ENCODE data around the gene MISP3. TPM values are rescaled to one million over a fixed set of nuclear protein-coding genes. Genes with fewer than 3 reads are reported as not detected.

The MISP3 gene
- polyA plus RNA-seq, 1 donor (not counting 4 experiments of a cell fraction or from before 2014, with no cell fraction given): 0.79 TPM

DNA sequence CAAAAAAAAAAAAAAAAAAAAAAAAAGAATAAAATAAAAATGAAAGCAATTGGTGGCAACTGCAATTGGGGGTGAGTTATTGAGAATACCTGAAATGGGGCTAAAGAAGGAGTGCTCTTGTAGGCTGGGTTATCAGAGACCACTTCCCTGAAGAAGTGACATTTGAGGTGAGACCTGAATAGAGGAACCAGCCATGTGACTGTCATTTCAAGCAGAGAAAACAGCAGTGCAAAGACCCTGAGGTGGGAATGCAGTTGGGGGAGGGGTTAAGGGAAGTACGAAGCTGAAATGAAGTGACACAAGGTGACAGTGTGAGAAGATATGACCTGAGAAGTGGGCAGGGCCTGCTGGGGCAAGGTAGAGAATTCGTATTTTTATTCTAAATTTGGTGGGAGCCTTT, 6.5 kb upstream of the MISP3 start:
- DNase-seq (ENCODE audit: low read depth, low spot score) (no peak), FAIRE-seq (no peak)
- peaks cover 12% of the 10 kb centered on the region for H3K27me3 ChIP-seq (ENCODE audit: control insufficient read depth, extremely low read depth, insufficient read depth, low read length)
- H4K20me1 ChIP-seq (ENCODE audit: control insufficient read depth, extremely low read depth, insufficient read depth, low read length): no peaks in the 10 kb centered on the region
- H3K4me3 ChIP-seq (ENCODE audit: control insufficient read depth in 2 of 3, extremely low read depth in 1 of 3, insufficient read depth in 2 of 3, low read depth in 1 of 3, low read length in 3 of 3): no peak overlapping the region
- no peak overlapping the region for H3K9ac ChIP-seq (ENCODE audit: control insufficient read depth, extremely low read depth, insufficient read depth, low read length)
- no peak overlapping the region for H2AFZ ChIP-seq (ENCODE audit: control insufficient read depth, low read length)
- H3K27ac ChIP-seq (ENCODE audit: control insufficient read depth, insufficient read depth, low read length): no peak overlapping the region
- H3K4me1 ChIP-seq (ENCODE audit: control insufficient read depth, extremely low read depth, insufficient read depth, low read length): no peaks in the 10 kb centered on the region
- TF ChIP-seq, protein P1, sequence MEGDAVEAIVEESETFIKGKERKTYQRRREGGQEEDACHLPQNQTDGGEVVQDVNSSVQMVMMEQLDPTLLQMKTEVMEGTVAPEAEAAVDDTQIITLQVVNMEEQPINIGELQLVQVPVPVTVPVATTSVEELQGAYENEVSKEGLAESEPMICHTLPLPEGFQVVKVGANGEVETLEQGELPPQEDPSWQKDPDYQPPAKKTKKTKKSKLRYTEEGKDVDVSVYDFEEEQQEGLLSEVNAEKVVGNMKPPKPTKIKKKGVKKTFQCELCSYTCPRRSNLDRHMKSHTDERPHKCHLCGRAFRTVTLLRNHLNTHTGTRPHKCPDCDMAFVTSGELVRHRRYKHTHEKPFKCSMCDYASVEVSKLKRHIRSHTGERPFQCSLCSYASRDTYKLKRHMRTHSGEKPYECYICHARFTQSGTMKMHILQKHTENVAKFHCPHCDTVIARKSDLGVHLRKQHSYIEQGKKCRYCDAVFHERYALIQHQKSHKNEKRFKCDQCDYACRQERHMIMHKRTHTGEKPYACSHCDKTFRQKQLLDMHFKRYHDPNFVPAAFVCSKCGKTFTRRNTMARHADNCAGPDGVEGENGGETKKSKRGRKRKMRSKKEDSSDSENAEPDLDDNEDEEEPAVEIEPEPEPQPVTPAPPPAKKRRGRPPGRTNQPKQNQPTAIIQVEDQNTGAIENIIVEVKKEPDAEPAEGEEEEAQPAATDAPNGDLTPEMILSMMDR (optimal IDR thresholded peaks at IDR 0.05 in 1 of 3, IDR thresholded peaks at IDR 0.05 in 1 of 3, conservative IDR thresholded peaks at IDR 0.05 in 1 of 3; ENCODE audit: extremely low read depth in 1 of 3, insufficient read depth in 2 of 3, low read length in 3 of 3): no peak
- TF ChIP-seq EZH2 (IDR thresholded peaks at IDR 0.05; ENCODE audit: low read length): no peak
- no peaks in the 10 kb centered on the region for H3K79me2 ChIP-seq (ENCODE audit: control insufficient read depth, insufficient read depth, low read length)
- H3K9me1 ChIP-seq (ENCODE audit: control insufficient read depth, extremely low read depth, insufficient read depth, low read length): no peaks in the 10 kb centered on the region
- dilution Hi-C loops (cut with MboI; ENCODE audit: extremely low pct_ligation_motif_present, low sequenced_read_pairs): no loop called here
- H3K4me2 ChIP-seq (ENCODE audit: control insufficient read depth, extremely low read depth, insufficient read depth, low read depth, low read length): no peak overlapping the region
- no peaks in the 10 kb centered on the region for H3K9me3 ChIP-seq (ENCODE audit: control insufficient read depth, low read depth, low read length)
- no peaks in the 10 kb centered on the region for H3K36me3 ChIP-seq (ENCODE audit: control insufficient read depth in 2 of 2, extremely low read depth in 1 of 2, insufficient read depth in 2 of 2, low read length in 2 of 2)

GRCh38 chr19:14070268-14071050, 2.1 kb upstream of the MISP3 start:
- Histone ChIP-seq H3K9ac (ENCODE audit: control insufficient read depth, extremely low read depth, insufficient read depth, low read length) (no peak overlapping the region), H3K4me3 (ENCODE audit: control insufficient read depth in 2 of 3, extremely low read depth in 1 of 3, insufficient read depth in 2 of 3, low read depth in 1 of 3, low read length in 3 of 3) (no peak overlapping the region), H3K9me1 (ENCODE audit: control insufficient read depth, extremely low read depth, insufficient read depth, low read length) (no peaks in the 10 kb centered on the region), H2AFZ (ENCODE audit: control insufficient read depth, low read length) (no peak overlapping the region), H3K4me1 (ENCODE audit: control insufficient read depth, extremely low read depth, insufficient read depth, low read length) (peaks cover 23% of the 10 kb centered on the region), H3K9me3 (ENCODE audit: control insufficient read depth, low read depth, low read length) (no peaks in the 10 kb centered on the region), H3K27me3 (ENCODE audit: control insufficient read depth, extremely low read depth, insufficient read depth, low read length) (peaks cover 23% of the 10 kb centered on the region), H3K27ac (ENCODE audit: control insufficient read depth, insufficient read depth, low read length) (no peak overlapping the region), H3K4me2 (ENCODE audit: control insufficient read depth, extremely low read depth, insufficient read depth, low read depth, low read length) (no peak overlapping the region), H4K20me1 (ENCODE audit: control insufficient read depth, extremely low read depth, insufficient read depth, low read length) (no peaks in the 10 kb centered on the region), H3K79me2 (ENCODE audit: control insufficient read depth, insufficient read depth, low read length) (peaks cover 1% of the 10 kb centered on the region), H3K36me3 (ENCODE audit: control insufficient read depth in 2 of 2, extremely low read depth in 1 of 2, insufficient read depth in 2 of 2, low read length in 2 of 2) (no peaks in the 10 kb centered on the region)
- dilution Hi-C loops (cut with MboI; ENCODE audit: extremely low pct_ligation_motif_present, low sequenced_read_pairs): no loop called here
- FAIRE-seq (no peak), DNase-seq (ENCODE audit: low read depth, low spot score) (no peak)
- no peak for TF ChIP-seq EZH2 (IDR thresholded peaks at IDR 0.05; ENCODE audit: low read length)
